Measurements from ENCODE around the gene RTTN.

Gene RTTN

GRCh38 chr18:70229639-70230038, 24.2 kb upstream of the RTTN start:
- TF ChIP-seq POLR2AphosphoS5 (IDR thresholded peaks at IDR 0.05; ENCODE audit: low read depth, low read length), result no peak
- TF ChIP-seq TAF1 (IDR thresholded peaks at IDR 0.05; ENCODE audit: borderline replicate concordance, insufficient read depth, low read length), result no peak
- no peak for TF ChIP-seq SIN3A (IDR thresholded peaks at IDR 0.05; ENCODE audit: borderline replicate concordance, insufficient read depth, low read length)
- TF ChIP-seq FOXP2 (optimal IDR thresholded peaks at IDR 0.05; ENCODE audit: borderline replicate concordance, extremely low read depth, extremely low read length, insufficient read depth), result no peak
- no peak for TF ChIP-seq REST (IDR thresholded peaks at IDR 0.05; ENCODE audit: insufficient read depth in 1 of 2, low read depth in 2 of 2, low read length in 2 of 2)

- TF ChIP-seq TAF1 (IDR thresholded peaks at IDR 0.05; ENCODE audit: borderline replicate concordance, insufficient read depth, low read length) (no peak), FOXP2 (optimal IDR thresholded peaks at IDR 0.05; ENCODE audit: borderline replicate concordance, extremely low read depth, extremely low read length, insufficient read depth) (no peak), POLR2AphosphoS5 (IDR thresholded peaks at IDR 0.05; ENCODE audit: low read depth, low read length) (no peak), REST (IDR thresholded peaks at IDR 0.05; ENCODE audit: insufficient read depth in 1 of 2, low read depth in 2 of 2, low read length in 2 of 2) (no peak), SIN3A (IDR thresholded peaks at IDR 0.05; ENCODE audit: borderline replicate concordance, insufficient read depth, low read length) (no peak)
Observed at GRCh38 chr18:70228536-70228935, 23.0 kb upstream of the RTTN start.

GRCh38 chr18:70227438-70227837, 22.0 kb upstream of the RTTN start:
- TF ChIP-seq POLR2AphosphoS5 (IDR thresholded peaks at IDR 0.05; ENCODE audit: low read depth, low read length) (no peak), REST (IDR thresholded peaks at IDR 0.05; ENCODE audit: insufficient read depth in 1 of 2, low read depth in 2 of 2, low read length in 2 of 2) (no peak), SIN3A (IDR thresholded peaks at IDR 0.05; ENCODE audit: borderline replicate concordance, insufficient read depth, low read length) (no peak), FOXP2 (optimal IDR thresholded peaks at IDR 0.05; ENCODE audit: borderline replicate concordance, extremely low read depth, extremely low read length, insufficient read depth) (no peak), TAF1 (IDR thresholded peaks at IDR 0.05; ENCODE audit: borderline replicate concordance, insufficient read depth, low read length) (no peak)

GRCh38 chr18:70221915-70222278, 16.4 kb upstream of the RTTN start:
- no peak for TF ChIP-seq POLR2AphosphoS5 (IDR thresholded peaks at IDR 0.05; ENCODE audit: low read depth, low read length)
- no peak for TF ChIP-seq SIN3A (IDR thresholded peaks at IDR 0.05; ENCODE audit: borderline replicate concordance, insufficient read depth, low read length)
- TF ChIP-seq REST (IDR thresholded peaks at IDR 0.05; ENCODE audit: insufficient read depth in 1 of 2, low read depth in 2 of 2, low read length in 2 of 2), result no peak
- TF ChIP-seq TAF1 (IDR thresholded peaks at IDR 0.05; ENCODE audit: borderline replicate concordance, insufficient read depth, low read length), result no peak
- no peak for TF ChIP-seq FOXP2 (optimal IDR thresholded peaks at IDR 0.05; ENCODE audit: borderline replicate concordance, extremely low read depth, extremely low read length, insufficient read depth)

All from PFSK-1 (cell line).